ENCODE data around the gene UACA.

UACA gene

DNA sequence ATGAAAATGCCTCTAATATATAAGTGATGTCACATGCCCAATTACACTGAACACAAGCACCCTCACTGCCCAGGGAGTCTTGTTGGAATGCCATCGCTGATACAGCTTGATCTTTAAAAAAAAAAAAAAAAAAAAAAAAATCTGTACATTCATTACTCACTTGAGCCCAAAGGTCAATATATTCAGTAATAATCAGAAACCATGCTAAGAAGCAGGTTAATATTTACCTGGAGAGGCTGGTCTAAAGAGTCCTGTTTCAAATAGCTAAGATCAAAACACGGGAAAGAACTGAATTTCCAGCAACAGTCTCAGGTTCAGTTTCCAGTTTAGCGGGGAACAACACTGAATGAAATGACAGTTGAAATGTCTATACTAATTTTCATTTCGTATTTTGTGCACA is 109.9 kb downstream of the UACA start:
- TF ChIP-seq CTCF (IDR thresholded peaks at IDR 0.05; ENCODE audit: insufficient read depth, low read depth, low read length, missing control alignments): no peak
- no peak for DNase-seq (ENCODE audit: low read depth)
- H3K4me3 ChIP-seq (ENCODE audit: low read depth, low read length): no peak overlapping the region

- no peak overlapping the region for H3K4me3 ChIP-seq (ENCODE audit: low read depth, low read length)
- TF ChIP-seq CTCF (IDR thresholded peaks at IDR 0.05; ENCODE audit: insufficient read depth, low read depth, low read length, missing control alignments): no peak
- no peak for DNase-seq (ENCODE audit: low read depth)
Observed at GRCh38 chr15:70652341-70652740, 111.0 kb downstream of the UACA start.

GRCh38 chr15:70651303-70651845 is 112.0 kb downstream of the UACA start:
- DNase-seq (ENCODE audit: low read depth): no peak
- no peak overlapping the region for H3K4me3 ChIP-seq (ENCODE audit: low read depth, low read length)
- TF ChIP-seq CTCF (IDR thresholded peaks at IDR 0.05; ENCODE audit: insufficient read depth, low read depth, low read length, missing control alignments): no peak

GRCh38 chr15:70650567-70651302 is 112.6 kb downstream of the UACA start:
- H3K4me3 ChIP-seq (ENCODE audit: low read depth, low read length): no peak overlapping the region
- no peak for TF ChIP-seq CTCF (IDR thresholded peaks at IDR 0.05; ENCODE audit: insufficient read depth, low read depth, low read length, missing control alignments)
- no peak for DNase-seq (ENCODE audit: low read depth)

GRCh38 chr15:70647396-70647795 is 116.0 kb downstream of the UACA start:
- DNase-seq (ENCODE audit: low read depth): no peak
- TF ChIP-seq CTCF (IDR thresholded peaks at IDR 0.05; ENCODE audit: insufficient read depth, low read depth, low read length, missing control alignments): no peak
- H3K4me3 ChIP-seq (ENCODE audit: low read depth, low read length): no peak overlapping the region

GRCh38 chr15:70646169-70646568 is 117.2 kb downstream of the UACA start:
- DNase-seq (ENCODE audit: low read depth): no peak
- TF ChIP-seq CTCF (IDR thresholded peaks at IDR 0.05; ENCODE audit: insufficient read depth, low read depth, low read length, missing control alignments): no peak
- no peak overlapping the region for H3K4me3 ChIP-seq (ENCODE audit: low read depth, low read length)

GRCh38 chr15:70643783-70644125 is 119.6 kb downstream of the UACA start:
- H3K4me3 ChIP-seq (ENCODE audit: low read depth, low read length): no peak overlapping the region
- no peak for DNase-seq (ENCODE audit: low read depth)
- no peak for TF ChIP-seq CTCF (IDR thresholded peaks at IDR 0.05; ENCODE audit: insufficient read depth, low read depth, low read length, missing control alignments)

All from GM12865 (cell line).